Measurements from ENCODE around the gene BCO1.

Gene BCO1

DNA sequence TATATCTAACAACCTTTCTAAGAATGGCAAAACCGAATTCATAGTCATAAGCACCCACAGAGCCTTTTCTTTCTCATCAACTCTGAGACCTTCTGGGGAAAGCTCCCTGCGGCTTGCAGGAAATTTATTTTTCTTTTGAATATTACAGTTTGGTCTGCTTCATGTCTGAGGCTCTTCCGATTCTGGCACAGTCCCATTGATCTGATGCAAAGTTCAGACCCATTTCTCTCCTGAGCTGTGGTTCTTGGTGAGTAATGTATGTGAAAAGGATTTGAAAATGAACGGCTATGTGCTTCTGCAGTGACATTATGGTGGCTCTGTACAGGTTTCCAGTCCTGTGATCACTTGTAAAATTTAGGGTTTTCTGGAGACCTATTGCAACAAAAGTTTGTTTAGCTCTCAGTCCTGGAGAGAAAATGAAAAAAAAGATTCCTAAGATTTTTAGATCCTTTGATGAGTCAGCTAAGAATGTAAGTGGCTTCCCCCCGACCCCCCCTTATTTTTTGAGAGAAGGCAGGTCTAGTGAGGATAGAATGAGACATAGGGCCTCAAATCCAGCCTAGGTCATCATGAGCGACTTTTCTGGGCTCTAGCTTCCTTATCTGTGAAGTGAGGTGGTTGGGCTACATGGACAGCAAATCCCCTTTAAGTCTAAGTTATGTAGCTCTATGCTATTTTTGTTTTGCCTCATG, 80.9 kb downstream of the BCO1 start:
- Histone ChIP-seq H3K4me3 (ENCODE audit: insufficient read length, low read depth) (no peak overlapping the region), H3K9me3 (ENCODE audit: insufficient read depth, low read length) (no peaks in the 10 kb centered on the region), H3K4me1 (ENCODE audit: insufficient read depth, insufficient read length) (no peaks in the 10 kb centered on the region), H3K9ac (ENCODE audit: insufficient read length, low read depth) (no peak overlapping the region), H3K36me3 (ENCODE audit: insufficient read depth, insufficient read length, low read length) (peaks cover 20% of the 10 kb centered on the region), H3K27me3 (ENCODE audit: insufficient read depth, insufficient read length) (peaks cover 5% of the 10 kb centered on the region)
- TF ChIP-seq ZNF274 (IDR thresholded peaks at IDR 0.05; ENCODE audit: low read depth, low read length) (no peak), YY1 (IDR thresholded peaks at IDR 0.05; ENCODE audit: insufficient read depth, insufficient read length) (no peak), SUZ12 (IDR thresholded peaks at IDR 0.05; ENCODE audit: extremely low read depth, insufficient read depth, insufficient read length) (no peak)
- no peak for DNase-seq (ENCODE audit: low read depth, low spot score)

DNA sequence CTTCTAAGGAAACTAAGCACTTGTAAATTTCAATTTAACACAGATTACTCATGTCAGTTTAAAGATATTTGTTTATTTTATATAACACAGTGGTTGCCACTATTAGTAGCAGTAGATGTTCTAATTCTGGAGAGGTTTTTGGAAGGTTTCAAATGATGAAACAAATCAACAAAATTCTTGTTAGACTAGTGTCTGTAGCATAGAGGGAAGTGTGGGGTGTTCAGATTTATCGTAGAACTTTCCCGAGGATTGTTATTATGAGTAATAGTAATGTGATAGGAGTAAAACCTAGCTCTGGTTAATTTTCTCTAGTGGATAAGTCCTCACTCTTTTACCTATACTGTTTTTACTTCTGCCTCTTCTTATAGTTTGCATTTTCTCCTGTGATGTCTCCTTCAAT, 82.5 kb downstream of the BCO1 start:
- H3K9me3 ChIP-seq (ENCODE audit: insufficient read depth, low read length), result no peaks in the 10 kb centered on the region
- no peaks in the 10 kb centered on the region for H3K4me1 ChIP-seq (ENCODE audit: insufficient read depth, insufficient read length)
- H3K36me3 ChIP-seq (ENCODE audit: insufficient read depth, insufficient read length, low read length), result peaks cover 35% of the 10 kb centered on the region
- TF ChIP-seq ZNF274 (IDR thresholded peaks at IDR 0.05; ENCODE audit: low read depth, low read length), result no peak
- TF ChIP-seq SUZ12 (IDR thresholded peaks at IDR 0.05; ENCODE audit: extremely low read depth, insufficient read depth, insufficient read length), result no peak
- TF ChIP-seq YY1 (IDR thresholded peaks at IDR 0.05; ENCODE audit: insufficient read depth, insufficient read length), result no peak
- no peak overlapping the region for H3K4me3 ChIP-seq (ENCODE audit: insufficient read length, low read depth)
- no peak for DNase-seq (ENCODE audit: low read depth, low spot score)
- H3K9ac ChIP-seq (ENCODE audit: insufficient read length, low read depth), result no peak overlapping the region
- peaks cover under 1% of the 10 kb centered on the region for H3K27me3 ChIP-seq (ENCODE audit: insufficient read depth, insufficient read length)

DNA sequence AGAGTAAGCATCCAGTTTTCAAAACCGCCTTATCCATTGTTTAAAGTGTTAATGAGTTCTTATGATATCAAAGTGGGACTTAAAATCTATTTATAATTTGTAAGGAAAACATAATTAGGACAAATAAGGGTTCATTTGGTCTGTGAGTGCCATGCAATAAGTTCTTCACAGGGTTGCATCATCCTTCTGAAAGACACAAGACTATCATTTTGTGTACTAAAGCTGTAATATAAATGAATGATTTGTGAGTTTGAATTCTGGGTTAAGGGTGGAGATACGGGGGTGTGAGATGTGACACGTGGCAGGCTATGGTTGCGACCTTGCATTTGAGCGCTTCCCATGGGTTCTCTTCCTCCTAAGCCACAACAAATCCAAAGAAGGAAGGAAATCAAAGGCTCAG, 83.0 kb downstream of the BCO1 start:
- Histone ChIP-seq H3K27me3 (ENCODE audit: insufficient read depth, insufficient read length) (no peaks in the 10 kb centered on the region), H3K9me3 (ENCODE audit: insufficient read depth, low read length) (no peaks in the 10 kb centered on the region), H3K36me3 (ENCODE audit: insufficient read depth, insufficient read length, low read length) (peaks cover 35% of the 10 kb centered on the region), H3K4me1 (ENCODE audit: insufficient read depth, insufficient read length) (no peaks in the 10 kb centered on the region), H3K9ac (ENCODE audit: insufficient read length, low read depth) (no peak overlapping the region), H3K4me3 (ENCODE audit: insufficient read length, low read depth) (no peak overlapping the region)
- no peak for DNase-seq (ENCODE audit: low read depth, low spot score)
- TF ChIP-seq SUZ12 (IDR thresholded peaks at IDR 0.05; ENCODE audit: extremely low read depth, insufficient read depth, insufficient read length) (no peak), YY1 (IDR thresholded peaks at IDR 0.05; ENCODE audit: insufficient read depth, insufficient read length) (no peak), ZNF274 (IDR thresholded peaks at IDR 0.05; ENCODE audit: low read depth, low read length) (no peak)

DNA sequence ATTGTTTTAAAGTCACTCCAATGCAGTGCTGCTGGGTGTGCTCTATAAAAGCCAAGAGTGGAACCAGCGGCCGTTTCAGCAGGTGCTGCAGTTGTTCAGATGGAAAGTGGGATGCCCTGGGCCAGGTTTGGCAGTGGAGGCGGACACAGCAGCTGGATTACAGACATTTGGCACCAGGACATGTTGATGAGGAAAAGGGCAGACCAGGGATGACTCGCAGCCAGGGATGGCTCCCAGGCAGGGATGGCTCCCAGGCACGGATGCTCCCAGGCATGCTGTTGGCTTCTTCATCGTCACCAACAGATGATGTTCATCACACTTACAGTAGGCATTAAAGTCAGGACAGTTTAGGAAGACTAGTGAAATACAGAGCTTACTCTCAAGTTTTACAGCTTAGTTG, 86.3 kb downstream of the BCO1 start:
- H3K4me3 ChIP-seq (ENCODE audit: insufficient read length, low read depth), result no peak overlapping the region
- H3K9me3 ChIP-seq (ENCODE audit: insufficient read depth, low read length), result no peaks in the 10 kb centered on the region
- H3K27me3 ChIP-seq (ENCODE audit: insufficient read depth, insufficient read length), result no peaks in the 10 kb centered on the region
- DNase-seq (ENCODE audit: low read depth, low spot score), result no peak
- TF ChIP-seq YY1 (IDR thresholded peaks at IDR 0.05; ENCODE audit: insufficient read depth, insufficient read length), result no peak
- no peak for TF ChIP-seq ZNF274 (IDR thresholded peaks at IDR 0.05; ENCODE audit: low read depth, low read length)
- no peak for TF ChIP-seq SUZ12 (IDR thresholded peaks at IDR 0.05; ENCODE audit: extremely low read depth, insufficient read depth, insufficient read length)
- H3K36me3 ChIP-seq (ENCODE audit: insufficient read depth, insufficient read length, low read length), result peaks cover 33% of the 10 kb centered on the region
- no peaks in the 10 kb centered on the region for H3K4me1 ChIP-seq (ENCODE audit: insufficient read depth, insufficient read length)
- no peak overlapping the region for H3K9ac ChIP-seq (ENCODE audit: insufficient read length, low read depth)

DNA sequence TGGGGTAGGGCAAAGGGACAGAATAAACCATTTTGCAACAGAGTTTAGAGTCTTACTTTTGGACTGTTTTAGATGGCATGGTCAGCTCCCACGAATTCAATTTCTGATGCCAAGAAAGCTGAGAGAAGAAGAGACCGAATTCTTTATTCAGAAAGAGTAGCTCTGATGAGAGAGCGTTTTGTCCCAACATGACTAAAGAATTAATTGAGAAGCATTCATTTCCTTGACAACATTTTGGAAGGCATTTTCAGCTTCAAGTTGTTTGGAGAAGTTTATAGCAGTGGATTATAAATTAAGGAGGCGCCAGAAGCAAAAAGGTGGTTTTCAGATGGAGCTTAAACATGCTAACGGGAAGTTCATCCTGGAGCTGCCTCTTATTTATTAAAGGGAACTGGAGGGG, 88.5 kb downstream of the BCO1 start:
- no peak overlapping the region for H3K4me3 ChIP-seq (ENCODE audit: insufficient read length, low read depth)
- no peak overlapping the region for H3K9ac ChIP-seq (ENCODE audit: insufficient read length, low read depth)
- TF ChIP-seq YY1 (IDR thresholded peaks at IDR 0.05; ENCODE audit: insufficient read depth, insufficient read length), result no peak
- no peak for TF ChIP-seq ZNF274 (IDR thresholded peaks at IDR 0.05; ENCODE audit: low read depth, low read length)
- TF ChIP-seq SUZ12 (IDR thresholded peaks at IDR 0.05; ENCODE audit: extremely low read depth, insufficient read depth, insufficient read length), result no peak
- DNase-seq (ENCODE audit: low read depth, low spot score), result no peak
- no peaks in the 10 kb centered on the region for H3K9me3 ChIP-seq (ENCODE audit: insufficient read depth, low read length)
- H3K4me1 ChIP-seq (ENCODE audit: insufficient read depth, insufficient read length), result no peaks in the 10 kb centered on the region
- peaks cover 37% of the 10 kb centered on the region for H3K36me3 ChIP-seq (ENCODE audit: insufficient read depth, insufficient read length, low read length)
- H3K27me3 ChIP-seq (ENCODE audit: insufficient read depth, insufficient read length), result no peaks in the 10 kb centered on the region

DNA sequence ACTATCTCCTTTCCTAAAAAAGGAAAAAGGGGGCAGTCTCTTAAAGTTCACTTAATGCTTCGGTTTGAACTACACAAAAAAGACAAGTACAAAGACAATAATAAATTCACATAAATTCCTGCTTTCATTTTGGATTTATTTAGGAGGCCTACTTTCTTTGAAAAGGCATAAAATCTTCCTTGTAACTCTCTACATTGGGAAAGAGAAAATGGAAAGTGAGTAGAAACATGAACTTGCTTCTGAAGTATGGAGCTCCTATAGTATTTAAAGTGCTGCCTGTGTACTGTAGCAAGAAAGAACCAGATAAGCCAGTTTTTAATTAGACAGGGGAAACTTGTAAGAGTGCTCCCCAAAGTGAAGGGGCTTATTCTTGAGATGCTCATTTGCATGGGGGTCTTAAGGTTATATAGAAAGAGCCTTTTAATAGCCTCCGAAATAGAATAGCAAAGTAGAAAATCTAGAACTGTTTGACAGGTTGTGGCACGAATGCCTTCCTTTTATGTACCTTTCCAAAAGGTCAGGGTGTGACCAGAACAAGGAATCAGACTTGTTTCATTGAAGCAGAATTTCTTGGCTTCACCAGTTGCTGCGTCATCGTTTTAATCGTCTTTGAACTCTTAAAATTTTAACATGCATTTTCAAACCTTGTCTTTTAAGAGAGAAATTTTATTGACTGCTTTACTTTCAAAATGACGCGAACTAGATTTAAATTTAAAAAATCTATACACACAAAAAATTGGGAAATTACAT, 89.1 kb downstream of the BCO1 start:
- H3K27me3 ChIP-seq (ENCODE audit: insufficient read depth, insufficient read length), result no peaks in the 10 kb centered on the region
- H3K36me3 ChIP-seq (ENCODE audit: insufficient read depth, insufficient read length, low read length), result peaks cover 43% of the 10 kb centered on the region
- no peaks in the 10 kb centered on the region for H3K9me3 ChIP-seq (ENCODE audit: insufficient read depth, low read length)
- TF ChIP-seq ZNF274 (IDR thresholded peaks at IDR 0.05; ENCODE audit: low read depth, low read length) (no peak), YY1 (IDR thresholded peaks at IDR 0.05; ENCODE audit: insufficient read depth, insufficient read length) (no peak), SUZ12 (IDR thresholded peaks at IDR 0.05; ENCODE audit: extremely low read depth, insufficient read depth, insufficient read length) (no peak)
- DNase-seq (ENCODE audit: low read depth, low spot score), result no peak
- no peaks in the 10 kb centered on the region for H3K4me1 ChIP-seq (ENCODE audit: insufficient read depth, insufficient read length)
- no peak overlapping the region for H3K4me3 ChIP-seq (ENCODE audit: insufficient read length, low read depth)
- H3K9ac ChIP-seq (ENCODE audit: insufficient read length, low read depth), result no peak overlapping the region

DNA sequence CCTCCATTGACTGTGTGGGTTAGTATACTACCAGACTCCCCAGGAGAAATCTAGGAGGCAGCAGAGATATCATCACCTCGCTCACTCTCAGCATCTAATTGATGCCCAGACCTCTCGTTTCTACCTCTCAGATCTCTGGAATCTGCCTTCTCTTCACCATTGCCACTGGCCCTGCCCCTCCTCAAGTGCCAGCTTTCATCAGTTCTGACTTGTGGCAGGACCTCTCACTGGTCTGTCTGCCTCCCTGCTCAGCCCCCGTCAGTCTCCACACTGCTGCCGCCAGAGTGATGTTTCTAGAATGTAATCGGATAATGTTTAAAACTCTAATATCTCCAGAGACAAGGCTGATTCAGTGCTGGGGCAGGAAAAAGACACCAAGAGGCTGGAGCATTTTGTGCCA, 91.5 kb downstream of the BCO1 start:
- peaks cover 35% of the 10 kb centered on the region for H3K36me3 ChIP-seq (ENCODE audit: insufficient read depth, insufficient read length, low read length)
- H3K9ac ChIP-seq (ENCODE audit: insufficient read length, low read depth), result no peak overlapping the region
- H3K27me3 ChIP-seq (ENCODE audit: insufficient read depth, insufficient read length), result no peaks in the 10 kb centered on the region
- no peaks in the 10 kb centered on the region for H3K9me3 ChIP-seq (ENCODE audit: insufficient read depth, low read length)
- no peak for DNase-seq (ENCODE audit: low read depth, low spot score)
- no peak overlapping the region for H3K4me3 ChIP-seq (ENCODE audit: insufficient read length, low read depth)
- no peaks in the 10 kb centered on the region for H3K4me1 ChIP-seq (ENCODE audit: insufficient read depth, insufficient read length)
- no peak for TF ChIP-seq SUZ12 (IDR thresholded peaks at IDR 0.05; ENCODE audit: extremely low read depth, insufficient read depth, insufficient read length)
- no peak for TF ChIP-seq YY1 (IDR thresholded peaks at IDR 0.05; ENCODE audit: insufficient read depth, insufficient read length)
- no peak for TF ChIP-seq ZNF274 (IDR thresholded peaks at IDR 0.05; ENCODE audit: low read depth, low read length)

All from NT2/D1 (cell line).